Measurements from ENCODE around the gene TPH1.

DNA sequence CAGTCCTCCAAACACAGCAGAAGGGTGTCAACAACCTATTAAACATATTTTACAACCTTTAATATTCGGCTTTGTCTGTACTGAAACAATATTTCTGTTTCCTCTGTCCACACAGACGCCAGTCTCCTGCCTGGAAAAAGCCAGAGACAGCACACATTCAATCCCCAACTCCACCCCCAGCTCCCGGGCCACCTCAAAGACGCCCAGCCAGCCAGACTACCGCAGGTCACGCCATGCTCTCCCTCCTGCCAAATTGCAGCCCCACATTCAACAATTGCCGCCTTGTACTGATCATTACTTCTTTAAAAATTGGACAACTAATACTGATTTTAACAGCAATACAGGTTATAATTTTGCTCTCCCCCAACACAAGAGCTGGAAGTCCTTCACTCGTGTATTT lies 34.4 kb downstream of the TPH1 start:
- TF ChIP-seq CTCF (IDR thresholded peaks at IDR 0.05; ENCODE audit: control extremely low read depth in 1 of 3, insufficient read depth in 1 of 3, low read depth in 1 of 3, low read length in 3 of 3) = no peak
- no peak for TF ChIP-seq POLR2AphosphoS5 (IDR thresholded peaks at IDR 0.05; ENCODE audit: low read depth, low read length)
- no peak for TF ChIP-seq MAX (IDR thresholded peaks at IDR 0.05)
- TF ChIP-seq ATF2 (IDR thresholded peaks at IDR 0.05; ENCODE audit: low read length) = no peak
- no peak for TF ChIP-seq RAD21 (IDR thresholded peaks at IDR 0.05 in 1 of 2, conservative IDR thresholded peaks at IDR 0.05 in 1 of 2; ENCODE audit: low read depth in 2 of 2, low read length in 2 of 2)
- TF ChIP-seq USF2 (IDR thresholded peaks at IDR 0.05; ENCODE audit: low read length) = no peak
- no peak for TF ChIP-seq GABPA (IDR thresholded peaks at IDR 0.05; ENCODE audit: borderline replicate concordance, insufficient read depth, low read length)
- TF ChIP-seq SRF (IDR thresholded peaks at IDR 0.05; ENCODE audit: low read depth, low read length) = no peak
- TF ChIP-seq SIRT6 (IDR thresholded peaks at IDR 0.05; ENCODE audit: low read length) = no peak
- TF ChIP-seq FOSL1 (IDR thresholded peaks at IDR 0.05; ENCODE audit: insufficient read depth, low read depth, low read length) = no peak
